ENCODE results near the gene ERLIN1.

Gene ERLIN1

DNA sequence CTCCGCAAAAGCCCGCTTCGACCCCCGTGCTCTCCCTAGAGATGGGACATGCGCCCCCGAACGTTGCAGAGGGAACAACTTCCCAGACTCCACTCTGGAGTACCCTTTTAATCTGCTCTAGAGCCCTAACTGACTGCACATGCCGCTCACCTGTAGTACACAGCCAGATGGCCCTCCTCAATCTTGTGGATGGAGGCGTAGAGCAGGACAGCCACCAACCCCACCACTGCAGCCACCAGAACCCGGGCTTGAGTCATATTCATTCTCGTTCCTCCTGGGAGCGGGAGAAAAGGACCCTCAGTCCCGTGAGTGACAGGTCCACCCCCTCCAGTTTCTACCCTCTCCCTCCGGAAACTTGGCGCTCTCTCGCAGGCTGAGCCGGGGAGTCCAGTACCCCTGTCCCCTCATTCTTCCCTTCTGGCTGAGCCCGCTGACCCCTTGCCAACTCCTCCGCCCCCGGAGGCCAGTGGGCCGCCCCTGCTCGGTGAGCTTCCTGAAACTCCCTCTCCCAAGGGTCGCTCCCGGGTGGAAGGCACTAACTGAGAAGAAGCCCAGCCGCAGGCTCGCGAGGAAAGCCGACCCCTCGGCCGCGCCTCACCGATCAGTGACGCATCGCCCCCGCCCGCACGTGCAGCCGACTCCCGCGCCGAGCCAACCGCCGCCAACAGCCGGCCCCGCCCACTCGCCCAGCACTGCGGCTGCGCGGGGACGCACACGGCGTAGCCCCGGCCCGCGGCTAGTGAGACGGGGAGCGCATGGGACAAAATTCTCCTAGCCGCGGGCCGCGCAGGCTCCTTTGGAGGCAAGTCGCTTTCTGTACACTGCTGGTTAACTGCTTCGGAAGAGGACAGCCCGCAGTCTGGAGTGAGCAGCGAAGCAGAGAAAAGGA lies at the start of gene ERLIN1:
Gene ERLIN1, minus strand, starts transcription at position 666 of the 889 bp plus-strand sequence. Its CDS starts 403 bp downstream, at position 263.
- DNase-seq = peak; percentile 73

DNA sequence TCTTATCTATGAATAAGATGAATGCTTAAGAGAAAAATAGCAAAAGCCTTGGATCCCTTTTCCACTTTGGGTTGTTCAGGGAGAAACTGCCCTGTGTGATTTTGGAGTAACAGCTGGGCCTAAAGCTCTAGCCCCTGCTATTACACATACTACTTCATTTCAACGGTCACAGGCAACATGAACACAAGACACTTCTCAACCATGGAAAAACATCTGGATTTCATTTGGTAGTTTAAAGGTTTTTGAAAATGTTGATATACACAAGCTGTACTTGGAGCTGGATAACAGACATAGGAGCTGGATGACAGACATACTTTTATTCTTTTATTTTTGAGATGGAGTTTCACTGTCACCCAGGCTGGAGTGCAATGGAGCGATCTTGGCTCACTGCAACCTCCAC lies 46.3 kb upstream of the ERLIN1 start:
- DNase-seq = no peak

DNA sequence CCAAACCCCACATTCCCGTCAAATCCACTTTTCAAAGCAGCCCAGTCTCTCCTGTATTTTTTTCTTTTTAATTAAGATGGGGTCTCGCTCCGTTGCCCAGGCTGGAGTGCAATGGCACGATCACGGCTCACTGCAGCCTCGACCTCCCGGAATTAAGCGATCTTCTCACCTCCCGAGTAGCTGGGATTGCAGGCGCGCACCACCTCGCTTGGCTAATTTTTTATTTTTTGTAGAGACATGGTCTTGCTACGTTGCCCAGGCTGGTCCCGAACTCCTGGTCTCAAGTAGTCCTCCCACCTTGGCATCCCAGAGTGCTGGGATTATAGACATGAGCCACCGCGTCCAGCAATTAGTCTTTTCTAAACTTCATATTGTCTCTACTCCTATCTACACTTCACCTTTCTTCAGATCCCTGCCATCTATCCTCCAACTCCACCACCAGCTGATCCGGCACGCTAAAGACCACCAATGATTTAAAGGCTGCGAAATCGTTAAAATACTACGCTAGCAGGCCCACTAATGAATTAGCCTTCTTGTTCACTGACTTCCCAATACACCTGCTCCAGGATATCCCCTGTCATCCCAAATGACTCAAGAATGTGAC lies 44.1 kb upstream of the ERLIN1 start:
- no peak for DNase-seq

DNA sequence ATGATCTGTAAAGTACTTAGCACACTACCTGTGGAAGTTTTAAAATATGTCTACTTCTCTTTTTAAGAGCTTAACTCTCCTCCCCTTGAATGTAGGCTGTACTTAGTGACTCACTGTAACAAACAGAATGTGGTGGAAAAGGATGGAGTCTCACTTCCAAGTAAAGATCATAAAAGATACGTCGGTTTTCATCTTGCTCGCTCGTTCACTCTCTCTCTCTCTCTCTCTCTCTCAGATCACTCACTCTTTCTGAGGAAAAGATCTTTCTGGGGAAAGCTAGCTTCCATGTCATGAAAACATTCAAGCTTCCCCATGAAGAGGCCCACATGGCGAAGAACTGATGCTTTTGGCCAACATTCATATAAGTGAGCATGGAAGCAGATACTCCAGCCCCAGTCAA lies 38.0 kb upstream of the ERLIN1 start:
- no peak for DNase-seq

DNA sequence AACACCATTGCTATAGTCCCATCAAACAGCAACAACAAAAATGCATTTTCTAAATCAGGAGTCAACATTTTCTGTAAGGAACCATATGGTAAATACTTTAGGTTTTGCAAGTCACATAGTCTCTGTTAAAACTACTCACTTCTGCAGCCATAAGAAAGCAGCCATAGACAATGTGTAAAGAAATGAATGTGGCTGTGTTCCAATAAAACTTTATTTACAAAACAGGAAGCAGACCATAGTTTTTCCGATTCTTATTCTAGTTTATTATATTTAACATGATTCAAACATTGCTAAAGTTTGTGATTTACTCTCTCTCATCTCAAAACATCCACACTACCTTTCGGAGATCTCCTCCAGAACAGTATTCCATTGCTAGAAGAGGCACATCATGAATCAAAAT lies 36.7 kb upstream of the ERLIN1 start:
- no peak for DNase-seq

DNA sequence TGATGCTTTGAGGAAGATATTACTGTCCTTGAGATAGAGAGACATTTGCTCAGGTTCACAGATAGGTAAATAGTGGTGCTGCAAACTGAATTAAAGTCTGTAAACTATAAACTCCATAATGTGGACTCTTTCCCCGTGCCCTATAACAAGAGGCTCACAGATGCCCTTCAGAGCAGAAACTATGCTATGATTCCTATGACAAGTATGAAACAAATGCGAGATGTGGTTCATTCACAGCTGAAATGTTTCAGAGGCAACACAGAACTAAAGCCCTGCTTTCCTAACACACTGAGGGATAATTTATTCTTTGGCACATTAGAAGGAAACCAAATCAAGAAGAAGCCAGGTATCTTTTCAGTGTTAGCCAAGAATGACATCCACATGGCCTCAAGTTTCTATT lies 30.2 kb upstream of the ERLIN1 start:
- no peak for DNase-seq

DNA sequence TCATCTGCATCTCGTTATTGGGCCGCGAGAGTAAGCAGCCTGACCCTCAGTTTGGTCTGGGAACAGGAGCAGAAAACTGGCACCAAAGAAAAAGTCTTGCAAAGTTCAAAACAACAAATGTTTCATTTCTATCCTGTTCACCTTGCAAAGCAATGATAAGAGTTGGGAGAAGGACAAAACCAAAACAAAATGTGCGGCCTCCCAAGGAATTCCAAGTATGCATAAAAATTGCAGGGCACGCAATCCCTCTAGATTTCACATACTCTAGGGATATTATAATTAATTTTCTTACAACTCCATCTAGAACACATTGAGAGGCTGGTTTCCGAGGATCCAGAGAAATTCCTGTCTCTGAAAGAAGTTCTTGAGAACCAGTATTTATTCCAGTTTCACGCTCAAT lies 23.5 kb upstream of the ERLIN1 start:
- no peak for DNase-seq

DNA sequence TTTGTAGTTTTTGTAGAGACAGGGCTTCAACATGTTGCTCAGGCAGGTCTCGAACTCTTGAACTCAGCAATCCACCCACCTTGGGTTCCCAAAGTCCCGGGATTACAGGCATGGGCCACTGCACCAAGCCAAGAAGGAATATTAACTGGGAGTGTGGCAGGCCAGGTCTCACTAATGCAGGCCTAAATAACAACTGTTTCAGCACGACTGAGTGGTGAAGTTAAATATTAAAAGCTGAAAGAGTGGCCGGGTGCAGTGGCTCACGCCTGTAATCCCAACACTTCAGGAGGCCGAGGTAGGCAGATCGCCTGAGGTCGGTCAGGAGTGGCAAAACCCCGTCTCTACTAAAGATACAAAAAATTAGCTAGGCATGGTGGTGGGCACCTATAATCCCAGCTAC lies 22.4 kb upstream of the ERLIN1 start:
- no peak for DNase-seq

DNA sequence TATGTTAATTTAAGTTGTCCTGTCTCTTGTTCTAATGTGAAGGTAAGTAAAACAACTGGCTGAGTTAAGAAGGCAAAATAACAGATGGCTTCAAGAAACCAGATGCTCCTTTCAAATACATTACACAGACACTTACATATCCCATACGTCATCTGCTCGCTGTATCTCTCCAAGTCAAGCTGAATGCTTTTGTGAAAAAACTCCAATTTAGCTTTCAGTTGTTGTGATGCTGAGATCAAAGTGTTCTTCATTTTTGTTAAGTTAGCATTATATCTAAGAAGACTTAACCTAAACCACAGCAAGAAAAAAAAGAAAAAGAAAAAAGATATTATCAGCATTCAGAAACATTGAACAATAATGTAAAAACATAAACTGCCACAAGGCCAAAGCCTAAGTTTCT lies 18.5 kb upstream of the ERLIN1 start:
- no peak for DNase-seq

DNA sequence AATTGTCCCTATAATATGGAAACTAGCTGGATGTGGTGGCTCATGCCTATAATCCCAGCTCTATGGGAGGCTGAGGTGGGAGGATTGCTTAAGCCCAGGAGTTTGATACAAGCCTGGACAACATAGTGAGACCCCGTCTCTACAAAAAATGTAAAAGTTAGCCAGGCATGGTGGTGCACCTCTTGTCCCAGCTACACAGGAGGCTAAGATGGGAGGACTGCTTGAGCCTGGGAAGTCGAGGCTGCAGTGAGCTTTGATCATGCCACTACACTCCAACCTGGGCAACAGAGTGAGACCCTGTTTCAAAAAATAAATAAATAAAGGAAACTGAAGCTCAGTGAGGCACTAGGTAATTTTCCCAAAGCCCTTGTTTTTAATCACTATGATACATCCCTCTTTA lies 15.7 kb upstream of the ERLIN1 start:
- no peak for DNase-seq

DNA sequence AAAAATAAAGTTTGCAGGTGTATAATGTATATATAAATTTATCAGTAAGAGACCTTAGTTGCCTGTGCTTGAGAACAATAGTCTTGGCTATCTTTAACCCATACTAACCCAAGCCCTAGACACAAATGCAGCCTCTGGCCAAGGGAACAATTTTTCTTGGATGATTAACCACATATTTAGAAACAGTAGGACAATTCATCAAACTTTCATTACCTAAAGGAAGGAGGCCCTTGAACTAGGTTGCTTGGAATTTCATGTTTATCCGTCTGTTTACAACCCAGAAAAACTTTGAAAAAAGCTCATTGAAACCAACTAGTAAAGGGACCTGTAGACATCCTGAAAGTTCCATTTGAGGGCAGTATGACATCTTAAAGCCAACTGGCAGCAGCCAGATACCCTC lies 8.9 kb upstream of the ERLIN1 start:
- DNase-seq = no peak

DNA sequence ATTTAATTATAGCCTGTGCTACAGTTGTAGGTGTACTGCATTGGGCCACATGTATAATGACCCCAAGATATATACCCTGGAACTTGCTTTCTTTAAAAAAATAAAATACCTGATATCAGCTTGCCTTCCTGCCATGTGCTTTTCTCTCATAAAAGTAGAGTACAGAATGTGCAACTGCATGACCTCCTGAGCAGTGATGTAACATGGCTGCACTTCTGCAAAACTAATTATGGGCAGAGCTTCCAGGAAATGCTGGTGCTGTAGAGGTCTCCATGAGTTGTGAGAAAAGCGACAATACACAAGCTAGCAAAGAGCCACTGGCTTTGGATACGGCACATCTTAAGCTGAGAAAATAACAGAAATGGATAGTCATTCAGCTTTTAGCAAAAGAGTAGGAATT lies 6.5 kb upstream of the ERLIN1 start:
- DNase-seq = no peak

DNA sequence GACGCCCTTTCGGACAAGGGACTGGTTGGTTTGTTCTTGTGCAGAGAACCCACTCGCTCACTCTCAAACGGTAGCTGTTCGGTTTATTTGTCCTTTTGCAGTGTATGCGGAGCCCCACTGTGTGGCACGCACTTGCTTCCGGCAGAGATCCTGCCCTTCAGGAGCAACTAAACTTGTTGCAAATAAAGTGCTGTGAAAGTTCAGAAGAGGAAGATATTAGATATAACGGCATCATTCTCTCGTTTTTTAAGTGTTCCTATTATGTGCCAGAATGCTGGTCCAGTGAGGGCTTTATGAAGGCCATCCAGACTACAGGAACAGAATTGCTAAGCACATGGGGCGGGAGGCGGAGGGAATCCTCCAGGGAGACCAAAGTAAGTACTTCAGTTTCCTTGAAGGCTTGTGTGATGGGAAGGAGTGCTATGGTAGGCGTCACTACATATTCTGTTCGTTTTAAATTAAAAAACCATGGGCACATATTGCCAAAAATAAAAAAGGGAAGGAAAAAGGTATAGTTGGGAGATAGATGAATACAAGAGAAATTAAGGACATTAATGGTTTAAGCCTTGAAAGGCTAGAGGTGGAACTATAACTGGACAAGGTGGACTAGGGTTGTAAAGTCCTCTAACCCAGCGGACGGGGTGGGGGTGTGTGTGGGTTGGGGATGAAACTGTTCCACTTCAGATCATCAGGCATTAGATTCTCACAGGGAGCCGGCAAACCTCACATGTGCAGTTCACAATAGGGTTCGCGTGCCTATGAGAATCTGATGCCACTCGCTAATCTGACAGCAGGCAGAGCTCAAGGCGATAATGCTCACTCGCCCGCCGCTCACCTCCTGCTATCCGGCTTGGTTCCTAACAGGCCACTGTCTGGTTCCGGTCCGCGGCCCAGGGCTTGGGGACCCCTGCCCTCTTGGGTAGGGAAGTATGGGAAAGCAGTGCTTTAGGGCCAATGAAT lies 704 bp upstream of the ERLIN1 start:
- DNase-seq = no peak

DNA sequence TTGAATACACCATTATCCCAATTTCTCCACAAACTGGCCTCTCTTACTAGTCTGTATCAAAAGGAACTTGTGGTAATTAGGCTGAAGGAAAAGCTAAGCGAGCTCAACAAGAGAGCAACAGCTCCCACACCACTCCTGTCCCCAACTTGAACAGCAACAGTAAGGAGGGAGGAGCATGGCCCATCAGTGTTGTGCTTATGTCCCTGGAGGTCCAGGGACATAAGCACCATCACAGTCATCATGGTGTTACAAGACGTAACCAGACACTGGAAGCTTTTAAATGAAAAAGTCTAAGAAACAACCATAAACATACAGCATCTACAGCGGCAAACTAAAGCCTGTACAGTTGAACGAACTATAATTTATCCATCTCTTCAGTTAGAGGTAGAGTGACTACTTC lies 989 bp downstream of the ERLIN1 start:
- no peak for DNase-seq

DNA sequence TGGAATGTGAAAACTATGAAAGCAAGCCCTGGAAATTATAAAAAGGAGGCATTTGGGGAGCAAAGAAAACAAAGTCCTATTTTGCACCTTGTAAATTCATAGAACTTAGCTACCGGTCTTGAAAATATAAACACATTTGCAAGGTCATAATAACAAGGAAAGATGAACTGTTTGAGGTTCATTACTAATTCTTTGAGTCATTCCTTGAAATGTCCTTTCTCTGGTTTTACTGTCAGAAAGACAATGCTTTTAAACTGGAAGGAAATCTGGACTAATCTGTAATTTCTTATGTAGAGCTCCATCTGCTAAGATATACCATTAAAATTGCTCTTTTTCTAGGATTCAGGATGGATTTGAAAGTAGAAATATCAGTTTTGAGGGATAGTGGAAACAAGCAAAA lies 1.4 kb downstream of the ERLIN1 start:
- DNase-seq = no peak

DNA sequence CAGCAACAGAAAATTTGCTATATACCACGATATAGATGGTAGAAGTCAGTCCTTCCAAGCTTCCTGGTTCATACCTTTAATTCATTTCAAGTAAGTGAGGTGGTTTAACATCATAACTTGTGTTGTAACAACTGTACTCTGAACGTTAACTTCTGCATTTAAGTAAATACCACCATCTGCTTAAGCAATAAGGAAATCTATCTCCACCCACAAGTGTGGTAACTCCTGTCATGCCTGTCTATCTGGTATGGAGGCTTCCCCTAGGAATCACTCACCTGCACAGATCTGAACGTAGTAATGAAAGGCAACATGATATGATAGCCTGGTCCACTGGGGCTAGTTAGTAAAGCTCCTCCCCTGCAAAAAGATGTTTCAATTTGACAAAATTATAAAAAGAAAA lies 2.3 kb downstream of the ERLIN1 start:
- DNase-seq = no peak

DNA sequence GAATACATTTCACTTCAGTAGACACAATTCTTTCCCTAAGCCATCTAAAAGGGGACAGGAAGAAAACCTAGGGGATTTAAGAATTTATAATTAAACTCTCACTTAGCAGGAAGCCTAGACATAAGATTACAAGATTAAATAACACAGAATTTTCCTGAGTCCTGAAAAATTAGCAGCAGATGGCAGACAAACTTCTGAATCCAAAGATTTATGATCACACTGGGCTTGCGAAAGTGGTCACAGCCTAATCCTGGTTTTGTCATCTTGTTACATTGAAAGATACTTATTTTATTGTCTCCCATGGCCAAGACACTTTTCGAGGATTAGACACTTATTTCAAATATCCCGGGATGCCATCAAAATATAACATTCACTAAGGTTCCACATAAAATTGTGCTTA lies 2.9 kb downstream of the ERLIN1 start:
- no peak for DNase-seq

DNA sequence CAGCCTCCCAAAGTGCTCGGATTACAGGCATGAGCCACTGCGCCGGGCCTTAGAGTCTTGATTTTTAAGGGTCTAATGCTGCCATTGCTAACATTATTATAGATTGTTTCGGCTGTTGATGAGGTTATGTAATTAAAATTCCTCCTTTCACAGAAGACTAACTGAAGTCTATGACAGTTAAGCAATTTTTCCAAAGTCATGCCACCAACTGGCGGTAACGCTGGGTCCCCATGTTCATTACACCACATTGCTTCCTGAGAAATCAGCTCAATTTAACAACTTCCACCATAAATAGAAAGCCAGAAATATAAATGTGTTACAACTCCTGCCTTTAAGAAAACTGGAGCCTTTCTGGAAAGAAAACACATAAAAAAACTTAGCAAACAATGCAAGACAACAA lies 3.5 kb downstream of the ERLIN1 start:
- DNase-seq = no peak

DNA sequence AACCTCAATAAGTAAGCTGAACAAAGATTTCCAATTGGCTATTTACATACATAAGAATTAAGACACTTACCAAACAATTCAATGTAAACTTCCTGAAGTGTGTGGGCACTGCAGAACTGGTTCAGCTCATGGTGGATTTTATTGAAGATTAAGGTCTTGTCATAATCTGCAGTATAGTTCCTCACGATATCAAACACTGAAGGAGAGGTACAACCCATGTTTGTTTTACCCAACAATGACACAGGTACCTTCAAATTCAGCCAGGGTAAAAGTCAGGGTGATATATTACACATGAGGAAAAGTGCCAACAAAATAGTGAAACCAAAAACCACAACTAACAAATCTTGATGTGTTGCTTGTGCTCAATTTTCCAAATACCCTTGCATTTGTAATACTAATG lies 10.0 kb downstream of the ERLIN1 start:
- DNase-seq = no peak

DNA sequence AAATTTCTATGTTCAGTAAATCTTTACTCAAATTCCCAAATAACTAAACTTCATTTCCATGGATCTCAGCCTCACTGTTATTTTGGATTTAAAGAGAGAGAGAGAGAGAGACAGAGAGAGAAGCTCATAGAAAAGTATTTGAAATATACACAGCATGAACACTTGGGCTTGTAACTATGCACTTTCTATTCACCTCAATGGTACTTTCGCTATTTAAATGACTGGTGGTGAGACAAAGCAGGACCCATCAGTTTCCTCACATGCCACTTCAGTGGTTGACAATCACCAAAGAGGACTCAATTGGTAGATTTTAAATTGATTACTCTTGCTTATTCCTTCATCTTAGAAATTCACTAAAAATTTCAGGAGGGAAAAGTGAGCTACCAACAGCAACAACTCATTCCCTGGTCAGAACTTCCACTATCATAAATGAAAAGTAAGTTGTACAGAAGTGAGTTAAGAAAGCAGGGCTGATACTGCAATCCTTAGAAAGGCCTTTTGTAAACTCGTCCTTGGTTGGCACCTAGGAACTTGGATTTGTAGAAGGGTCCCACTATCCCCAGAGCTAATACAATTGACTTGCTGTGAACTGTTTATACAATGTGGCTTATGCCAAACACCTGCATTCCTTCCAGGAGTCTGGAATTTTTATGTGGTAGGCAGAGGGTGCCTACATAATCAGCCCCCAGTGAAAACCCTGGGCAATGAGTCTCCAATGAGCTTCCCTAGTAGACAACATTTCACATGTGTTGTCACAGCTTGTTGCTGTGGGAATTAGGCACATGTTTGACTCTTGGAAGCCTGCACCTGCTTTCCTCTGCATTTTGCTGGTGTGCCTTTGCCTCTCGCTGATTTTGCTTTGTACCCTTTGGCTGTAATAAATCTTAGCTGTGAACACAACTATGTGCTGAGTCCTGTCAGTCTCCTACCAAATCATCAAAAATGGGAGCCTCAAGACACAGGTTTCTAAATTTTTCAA lies 10.8 kb downstream of the ERLIN1 start:
- DNase-seq = no peak

DNA sequence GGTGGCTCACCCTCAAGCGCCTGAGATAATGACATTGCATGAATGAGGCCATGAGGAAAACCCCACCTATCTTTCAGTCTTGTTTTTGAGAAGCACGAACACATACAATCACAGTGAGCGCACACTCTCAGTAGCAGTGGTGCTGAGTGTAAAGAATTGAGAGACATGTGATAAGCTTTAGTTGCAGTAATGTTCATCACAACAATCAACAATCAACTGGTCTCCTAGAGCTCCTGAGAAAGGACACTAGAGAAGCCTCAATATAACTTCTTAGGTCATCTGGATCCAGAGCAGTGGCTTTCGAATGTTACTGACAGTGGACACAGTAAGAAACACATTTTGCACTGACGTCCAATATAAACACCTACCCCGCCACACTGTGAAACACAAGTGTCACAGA lies 12.8 kb downstream of the ERLIN1 start:
- no peak for DNase-seq

DNA sequence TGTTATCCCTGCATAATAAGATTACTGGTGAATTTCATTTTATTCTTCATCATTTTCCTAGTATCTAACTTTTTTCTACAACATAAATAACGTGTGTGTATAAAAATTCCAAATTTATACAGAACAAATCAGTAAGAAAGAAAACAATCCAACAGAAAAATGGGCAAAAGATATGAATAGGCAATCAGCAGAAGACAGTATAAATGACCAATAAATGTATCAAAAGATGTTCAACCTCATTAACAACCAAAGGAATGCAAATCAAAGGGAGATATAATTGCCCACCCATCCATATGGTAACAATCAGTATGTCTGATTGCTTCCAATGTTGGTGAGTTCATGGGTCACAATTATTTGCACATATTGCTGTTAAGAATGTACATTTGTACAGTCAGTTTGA lies 13.5 kb downstream of the ERLIN1 start:
- DNase-seq = no peak
